ENCODE measurements around the gene MAP2.

DNA sequence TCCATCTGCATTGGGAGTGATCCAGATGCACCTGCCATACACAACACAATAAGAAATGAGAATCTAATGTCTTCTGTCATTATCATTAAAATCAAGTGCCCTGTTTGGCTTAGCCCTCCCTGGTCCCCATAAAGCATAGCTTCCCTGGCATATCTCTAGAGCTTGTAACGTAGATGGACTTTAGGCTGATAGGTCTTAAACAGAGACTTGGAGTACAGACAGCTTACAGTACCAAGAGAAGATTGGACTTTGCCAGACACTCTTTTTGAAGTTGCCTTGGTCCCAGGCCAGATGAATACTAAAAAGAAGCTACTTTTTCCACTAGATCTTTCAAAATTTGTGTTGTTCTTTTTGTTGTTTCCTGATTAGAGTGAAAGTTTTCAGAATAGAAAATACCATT lies 261.5 kb downstream of the MAP2 start:
- TF ChIP-seq, protein P1, sequence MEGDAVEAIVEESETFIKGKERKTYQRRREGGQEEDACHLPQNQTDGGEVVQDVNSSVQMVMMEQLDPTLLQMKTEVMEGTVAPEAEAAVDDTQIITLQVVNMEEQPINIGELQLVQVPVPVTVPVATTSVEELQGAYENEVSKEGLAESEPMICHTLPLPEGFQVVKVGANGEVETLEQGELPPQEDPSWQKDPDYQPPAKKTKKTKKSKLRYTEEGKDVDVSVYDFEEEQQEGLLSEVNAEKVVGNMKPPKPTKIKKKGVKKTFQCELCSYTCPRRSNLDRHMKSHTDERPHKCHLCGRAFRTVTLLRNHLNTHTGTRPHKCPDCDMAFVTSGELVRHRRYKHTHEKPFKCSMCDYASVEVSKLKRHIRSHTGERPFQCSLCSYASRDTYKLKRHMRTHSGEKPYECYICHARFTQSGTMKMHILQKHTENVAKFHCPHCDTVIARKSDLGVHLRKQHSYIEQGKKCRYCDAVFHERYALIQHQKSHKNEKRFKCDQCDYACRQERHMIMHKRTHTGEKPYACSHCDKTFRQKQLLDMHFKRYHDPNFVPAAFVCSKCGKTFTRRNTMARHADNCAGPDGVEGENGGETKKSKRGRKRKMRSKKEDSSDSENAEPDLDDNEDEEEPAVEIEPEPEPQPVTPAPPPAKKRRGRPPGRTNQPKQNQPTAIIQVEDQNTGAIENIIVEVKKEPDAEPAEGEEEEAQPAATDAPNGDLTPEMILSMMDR (IDR thresholded peaks at IDR 0.05) = no peak
- TF ChIP-seq POLR2A (IDR thresholded peaks at IDR 0.05) = no peak

Data from heart left ventricle (tissue), 13 donors.